GM20000 (cell line): ENCODE results near the gene KLLN.

ENCODE experiments used
- DNase-seq: peaks from one replicate; pipeline ENCODE4 v3.0.0; 2012; ENCODE audit warnings: low spot score
- TF ChIP-seq, protein P1 (sequence below): IDR thresholded peaks from 2 replicates; pipeline ENCODE4 v1.5.1; 2012; ENCODE audit warnings: mild to moderate bottlenecking, control low read depth; ENCODE audit errors: extremely low read depth, missing control alignments

KLLN gene

GRCh38 chr10:87816163-87816897 lies 47.0 kb downstream of the KLLN start:
- TF ChIP-seq, protein P1, sequence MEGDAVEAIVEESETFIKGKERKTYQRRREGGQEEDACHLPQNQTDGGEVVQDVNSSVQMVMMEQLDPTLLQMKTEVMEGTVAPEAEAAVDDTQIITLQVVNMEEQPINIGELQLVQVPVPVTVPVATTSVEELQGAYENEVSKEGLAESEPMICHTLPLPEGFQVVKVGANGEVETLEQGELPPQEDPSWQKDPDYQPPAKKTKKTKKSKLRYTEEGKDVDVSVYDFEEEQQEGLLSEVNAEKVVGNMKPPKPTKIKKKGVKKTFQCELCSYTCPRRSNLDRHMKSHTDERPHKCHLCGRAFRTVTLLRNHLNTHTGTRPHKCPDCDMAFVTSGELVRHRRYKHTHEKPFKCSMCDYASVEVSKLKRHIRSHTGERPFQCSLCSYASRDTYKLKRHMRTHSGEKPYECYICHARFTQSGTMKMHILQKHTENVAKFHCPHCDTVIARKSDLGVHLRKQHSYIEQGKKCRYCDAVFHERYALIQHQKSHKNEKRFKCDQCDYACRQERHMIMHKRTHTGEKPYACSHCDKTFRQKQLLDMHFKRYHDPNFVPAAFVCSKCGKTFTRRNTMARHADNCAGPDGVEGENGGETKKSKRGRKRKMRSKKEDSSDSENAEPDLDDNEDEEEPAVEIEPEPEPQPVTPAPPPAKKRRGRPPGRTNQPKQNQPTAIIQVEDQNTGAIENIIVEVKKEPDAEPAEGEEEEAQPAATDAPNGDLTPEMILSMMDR, result no peak
- DNase-seq, result no peak
